NCI-H128 (cell line): Measurements from ENCODE around the gene STMN1.

Experiments
- DNase-seq: peaks from one replicate; lab custom pipeline; 2025; ENCODE audit not compliant: unreplicated experiment; lab: John Stamatoyannopoulos, UW

The STMN1 gene

GRCh38 chr1:25896266-25896665, 10.0 kb downstream of the STMN1 start:
- no peak for DNase-seq

- DNase-seq: peak; percentile 83
Measured at GRCh38 chr1:25895365-25895990, 10.7 kb downstream of the STMN1 start.

GRCh38 chr1:25893116-25893515, 13.1 kb downstream of the STMN1 start:
- DNase-seq: no peak

- no peak for DNase-seq
Measured at GRCh38 chr1:25891606-25892005, 14.6 kb downstream of the STMN1 start.

GRCh38 chr1:25890239-25891034, 15.8 kb downstream of the STMN1 start:
- no peak for DNase-seq

- peak; percentile 38 for DNase-seq
Measured at GRCh38 chr1:25889470-25889869, 16.7 kb downstream of the STMN1 start.

GRCh38 chr1:25888426-25888987, 17.7 kb downstream of the STMN1 start:
- no peak for DNase-seq

GRCh38 chr1:25885602-25886001, 20.6 kb downstream of the STMN1 start:
- no peak for DNase-seq

GRCh38 chr1:25881266-25881665, 25.0 kb downstream of the STMN1 start:
- DNase-seq: no peak

- no peak for DNase-seq
Measured at GRCh38 chr1:25880518-25880917, 25.7 kb downstream of the STMN1 start.

- no peak for DNase-seq
Measured at GRCh38 chr1:25879675-25880074, 26.5 kb downstream of the STMN1 start.

GRCh38 chr1:25878690-25879089, 27.5 kb downstream of the STMN1 start:
- no peak for DNase-seq

- DNase-seq: no peak
Measured at GRCh38 chr1:25877155-25877554, 29.1 kb downstream of the STMN1 start.

GRCh38 chr1:25876693-25877077, 29.5 kb downstream of the STMN1 start:
- no peak for DNase-seq

- no peak for DNase-seq
Measured at GRCh38 chr1:25875856-25876692, 30.1 kb downstream of the STMN1 start.

GRCh38 chr1:25875154-25875855, 30.9 kb downstream of the STMN1 start, which contains the start of gene PAQR7:
Gene PAQR7, minus strand, starts transcription at chr1:25875708. Its CDS starts 11,869 bp downstream, at chr1:25863839.
- peak; percentile 73 for DNase-seq

GRCh38 chr1:25874635-25875153, 31.5 kb downstream of the STMN1 start:
- no peak for DNase-seq

- no peak for DNase-seq
Measured at GRCh38 chr1:25874209-25874608, 32.0 kb downstream of the STMN1 start.

GRCh38 chr1:25873120-25873519, 33.1 kb downstream of the STMN1 start:
- no peak for DNase-seq

GRCh38 chr1:25872713-25873112, 33.5 kb downstream of the STMN1 start:
- no peak for DNase-seq
